Embryonic facial prominence (tissue), 1 donor: ENCODE measurements around the gene CAMK1D.

Experiments used
- DNase-seq: peaks from one replicate; pipeline ENCODE4 v3.0.0-alpha.2; 2016; ENCODE audit errors: extremely low spot score

The CAMK1D gene

DNA sequence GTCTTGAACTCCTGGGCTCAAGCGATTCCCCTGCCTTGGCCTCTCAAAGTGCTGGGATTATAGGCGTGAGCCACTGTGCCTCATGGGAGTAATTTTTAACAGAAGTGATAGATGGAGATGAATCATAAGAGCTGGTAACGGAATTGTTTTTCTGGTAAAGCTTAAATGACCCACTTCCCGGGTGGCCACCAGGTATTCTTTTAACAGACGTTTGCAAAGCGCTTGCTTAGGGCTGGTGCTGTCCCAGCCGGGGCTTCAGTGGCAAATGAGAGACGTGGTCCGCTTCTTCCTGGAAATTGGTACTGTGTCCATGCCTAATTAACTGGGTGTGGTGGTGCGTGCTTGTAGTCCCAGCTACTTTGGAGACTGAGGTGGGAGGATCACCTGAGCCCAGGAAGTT is 23.5 kb downstream of the CAMK1D start:
- no peak for DNase-seq

DNA sequence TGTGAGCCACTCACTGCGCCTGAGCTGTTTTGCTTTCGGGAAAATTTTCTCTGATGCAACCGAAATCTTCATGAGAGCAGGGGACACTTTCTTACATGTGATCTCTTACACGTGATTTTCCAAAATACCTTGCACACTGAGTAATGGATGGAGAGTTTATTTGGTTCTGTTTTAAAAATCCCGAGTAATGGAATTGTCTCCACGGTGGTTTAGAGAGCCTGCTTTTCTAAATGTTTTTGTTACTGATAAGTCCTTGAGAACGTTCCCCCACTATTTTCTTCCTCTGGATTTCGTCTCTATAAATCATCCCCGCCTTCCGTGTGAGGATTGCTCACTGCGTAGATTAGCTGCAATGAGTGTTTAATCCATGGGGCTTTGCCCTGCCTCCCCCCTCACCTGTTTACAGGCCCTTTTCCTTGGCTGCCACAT is 25.7 kb downstream of the CAMK1D start:
- no peak for DNase-seq

DNA sequence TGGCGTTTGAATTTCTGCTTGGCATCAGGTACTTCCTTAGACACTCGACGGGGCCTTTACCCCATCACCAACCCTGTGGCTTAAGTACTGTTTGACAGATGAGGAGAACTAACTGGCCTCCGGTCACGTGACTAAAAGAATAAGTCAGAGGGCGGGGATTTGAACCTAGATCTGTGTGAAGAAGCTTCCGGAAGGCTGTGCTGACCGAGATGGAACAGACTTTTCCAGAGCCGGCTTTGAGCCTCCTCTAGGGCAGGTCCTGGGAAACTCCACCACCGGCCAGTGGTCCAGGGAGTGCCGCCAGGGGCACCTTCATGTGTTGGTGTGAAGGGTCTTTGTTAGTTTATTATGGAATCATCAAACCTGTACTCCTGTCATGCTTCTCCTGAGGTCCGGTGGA is 26.9 kb downstream of the CAMK1D start:
- DNase-seq, result no peak

DNA sequence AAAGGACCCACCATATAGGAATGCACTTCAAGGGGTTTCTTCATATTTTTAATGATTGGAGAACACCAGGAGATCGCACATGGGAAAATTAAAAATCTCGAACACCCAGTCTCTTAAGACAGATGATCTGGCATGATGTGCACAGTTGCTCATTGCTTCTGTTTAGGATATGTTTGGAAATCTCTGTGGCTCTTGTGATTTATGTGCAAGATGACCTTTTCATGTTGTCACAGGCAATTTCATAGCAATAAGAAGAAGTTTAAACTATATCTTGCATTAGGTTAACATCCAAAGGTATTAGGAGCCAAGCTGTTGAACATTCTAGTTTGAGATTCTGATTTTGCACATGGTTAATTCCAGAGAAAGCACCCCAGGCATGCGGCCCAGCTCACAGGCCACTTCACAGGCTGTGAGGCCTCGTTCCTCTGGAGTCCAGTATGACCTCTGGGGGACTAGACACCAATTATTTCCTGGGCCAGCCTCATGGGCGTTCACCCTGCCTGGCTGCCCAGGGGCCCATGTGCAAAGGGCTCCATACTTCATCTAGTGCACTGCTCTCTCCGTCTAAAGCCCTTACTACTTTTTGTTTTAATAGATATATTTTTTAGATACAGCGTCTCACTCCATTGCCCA is 28.4 kb downstream of the CAMK1D start:
- no peak for DNase-seq

DNA sequence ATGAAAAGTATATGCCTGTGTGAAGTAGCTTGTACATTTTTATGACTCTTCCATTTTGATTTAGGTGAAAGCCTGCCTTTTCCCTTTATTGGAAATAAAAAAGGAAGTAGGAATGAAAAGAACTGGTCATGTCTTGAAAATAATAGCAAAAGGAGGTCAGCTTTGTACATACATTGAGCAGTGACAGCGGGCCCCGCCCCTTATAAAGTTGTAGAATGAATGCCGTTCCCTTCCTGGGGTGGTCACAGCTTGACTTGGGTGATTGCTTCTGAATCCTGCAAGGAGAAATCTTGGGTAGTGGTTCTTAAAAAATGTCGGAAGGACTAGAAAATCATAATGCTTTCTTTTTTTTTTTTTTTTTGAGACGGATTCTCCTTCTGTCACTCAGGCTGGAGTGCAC is 31.7 kb downstream of the CAMK1D start:
- DNase-seq, result no peak

DNA sequence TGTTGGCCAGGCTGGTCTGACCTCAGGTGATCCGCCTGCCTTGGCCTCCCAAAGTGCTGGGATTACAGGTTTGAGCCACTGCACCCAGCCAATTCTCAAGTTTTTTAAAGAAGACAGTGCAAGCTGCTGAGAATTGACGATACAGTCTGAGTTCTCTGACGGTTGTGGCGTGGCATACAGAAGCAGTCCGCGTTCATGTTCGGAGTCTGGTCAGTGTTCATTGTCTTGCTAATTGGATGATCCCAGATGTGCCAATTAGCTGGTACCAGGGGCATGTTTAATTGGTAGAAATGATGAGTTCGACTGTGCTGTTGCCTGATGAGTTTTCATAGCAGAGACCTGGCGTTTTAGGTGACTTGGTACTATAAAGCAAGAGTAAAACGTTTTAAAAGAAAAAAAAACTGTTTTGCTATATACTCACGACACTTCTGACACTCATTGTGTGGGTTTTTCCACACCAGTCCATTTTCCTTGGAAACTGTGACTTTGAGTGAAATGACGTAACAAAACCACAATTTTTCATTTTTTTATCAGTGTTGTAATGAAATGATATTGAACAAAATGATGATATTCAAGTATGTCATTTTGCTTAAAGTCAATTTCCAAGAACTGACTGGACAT is 32.3 kb downstream of the CAMK1D start:
- DNase-seq, result no peak

DNA sequence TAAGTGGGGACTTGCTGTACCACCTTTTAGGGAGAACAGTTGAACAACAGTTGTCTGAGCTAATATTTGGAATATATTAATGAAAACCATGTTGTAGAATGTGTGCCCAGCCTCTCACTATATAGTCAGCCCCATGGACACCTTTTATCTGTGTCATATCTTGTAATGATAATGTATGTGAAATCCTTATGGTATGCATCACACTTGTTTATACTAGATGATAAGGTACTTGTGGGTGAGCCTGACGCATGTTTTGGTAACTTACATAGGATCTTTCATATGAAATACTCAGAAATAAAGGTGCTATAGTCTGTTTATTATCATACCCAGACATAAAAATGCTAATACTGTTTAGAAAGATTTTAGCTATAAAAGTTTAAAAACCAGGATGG is 32.8 kb downstream of the CAMK1D start:
- DNase-seq, result no peak

DNA sequence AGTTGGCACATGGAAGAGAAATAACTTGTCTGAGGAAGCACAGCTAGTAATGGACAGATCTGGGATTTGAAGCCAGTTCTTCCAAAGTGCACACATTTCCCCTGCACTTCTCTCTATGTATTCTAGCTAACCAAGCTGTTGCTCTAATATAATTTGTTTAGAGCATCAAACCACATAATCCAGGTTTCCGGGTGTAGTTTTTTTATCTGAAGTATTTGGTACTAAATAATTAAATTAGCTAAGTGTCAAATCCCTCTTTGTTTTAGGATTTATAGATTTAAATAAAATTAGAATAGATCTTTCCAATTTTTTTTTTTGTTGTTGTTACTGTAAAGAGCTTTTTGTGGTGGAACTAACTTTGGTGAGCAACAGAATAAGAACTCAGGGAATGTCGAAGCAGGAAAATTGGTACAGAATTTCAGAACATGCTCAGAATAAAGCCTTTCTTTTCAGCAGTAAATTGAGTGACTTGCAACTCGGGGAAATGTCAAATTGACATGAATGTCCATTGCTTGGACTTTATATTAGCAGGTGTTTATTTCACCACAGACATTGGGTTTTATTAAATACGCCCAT is 33.7 kb downstream of the CAMK1D start:
- DNase-seq, result no peak

DNA sequence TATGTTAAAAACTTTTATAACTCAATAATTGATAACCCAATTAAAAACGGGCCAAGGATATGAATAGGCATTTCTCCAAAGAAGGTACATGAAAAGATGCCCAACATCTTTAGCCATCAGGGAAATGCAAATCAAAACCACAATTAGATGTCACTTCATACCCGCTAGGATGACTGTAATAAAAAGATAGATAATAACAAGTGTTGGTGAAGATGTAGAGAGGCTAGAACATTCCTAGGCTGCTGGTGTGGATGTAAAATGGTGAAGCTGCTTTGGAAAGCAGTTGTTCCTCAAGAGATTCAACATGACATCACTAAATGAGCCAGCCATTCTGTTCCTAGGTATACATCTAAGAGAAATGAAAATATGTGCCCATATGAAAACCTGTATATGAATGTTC is 35.6 kb downstream of the CAMK1D start:
- no peak for DNase-seq

DNA sequence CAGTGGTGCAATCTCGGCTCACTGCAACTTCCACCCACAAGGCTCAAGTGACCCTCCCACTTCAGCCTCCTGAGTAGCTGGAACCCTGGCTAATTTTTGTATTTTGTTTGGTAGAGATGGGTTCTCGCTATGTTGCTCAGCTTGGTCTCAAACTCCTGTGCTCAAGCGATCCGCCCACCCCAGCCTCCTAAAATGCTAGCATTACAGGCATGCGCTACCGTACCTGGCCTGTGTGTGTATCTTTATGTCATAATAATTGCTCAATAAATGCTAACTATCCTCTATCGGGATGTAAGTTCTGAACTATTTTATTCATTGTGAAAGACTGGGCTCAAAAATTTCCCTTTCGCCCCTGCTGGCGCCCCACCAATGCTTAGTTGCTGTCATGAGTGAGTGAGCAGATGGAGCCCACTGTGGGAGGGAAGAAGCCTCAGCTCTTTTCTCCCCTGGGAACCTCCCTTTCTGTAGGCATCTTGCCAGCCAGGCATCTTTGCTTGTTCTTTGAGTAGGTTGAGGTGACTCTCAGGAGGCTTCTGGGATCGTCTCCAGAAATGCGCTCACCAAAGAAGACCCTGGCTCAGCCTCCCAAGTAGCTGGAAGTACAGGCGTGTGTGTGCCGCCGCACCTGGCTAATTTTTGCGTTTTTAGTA is 38.3 kb downstream of the CAMK1D start:
- DNase-seq, result no peak

DNA sequence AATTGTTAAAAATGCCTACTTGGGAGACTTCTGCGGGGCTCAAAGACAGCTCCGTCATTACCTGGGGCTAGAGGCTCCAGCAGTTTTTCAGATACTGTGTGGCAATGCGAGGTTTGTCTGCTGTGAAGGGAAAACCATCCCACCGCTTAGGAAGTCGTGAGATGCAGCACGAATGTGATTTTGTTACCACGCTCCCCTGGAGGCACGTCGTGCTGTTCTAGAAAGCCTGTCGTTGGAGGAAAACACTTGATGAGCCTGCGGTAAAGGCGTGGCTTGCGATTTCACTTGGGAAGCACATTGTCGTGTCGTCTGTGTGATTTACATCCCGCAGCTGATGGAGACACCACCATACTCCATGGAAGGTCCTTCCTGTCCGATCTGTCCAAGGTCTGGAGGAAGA is 39.3 kb downstream of the CAMK1D start:
- DNase-seq, result no peak

DNA sequence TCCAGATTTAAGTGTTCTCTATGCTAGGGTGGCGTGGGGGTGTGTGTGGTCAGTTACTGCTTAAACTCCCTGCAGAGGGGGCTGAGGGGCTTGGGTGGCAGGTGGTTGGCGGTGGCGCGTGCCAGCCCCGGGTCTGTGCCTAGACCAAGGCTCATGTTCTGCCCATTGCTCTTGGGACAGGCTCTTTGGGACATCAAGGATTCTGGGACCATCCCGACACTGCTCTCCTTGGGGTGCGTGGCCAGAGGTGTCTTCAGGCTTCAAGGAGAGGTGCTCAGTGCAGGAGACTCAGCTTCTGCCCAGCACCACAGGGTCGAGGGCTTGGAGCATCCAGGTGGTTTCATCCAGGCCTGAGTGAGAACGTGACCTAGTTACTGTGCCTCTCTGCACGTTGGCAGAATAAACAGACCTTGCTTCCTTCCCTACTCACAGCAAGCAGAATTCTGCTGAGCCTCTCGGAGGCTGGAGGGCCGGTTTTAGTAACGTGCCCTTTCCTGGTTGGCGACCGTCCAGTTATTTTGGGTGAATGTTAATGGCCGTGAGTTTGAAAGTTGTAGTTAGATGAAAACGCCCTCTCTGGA is 39.9 kb downstream of the CAMK1D start:
- no peak for DNase-seq

DNA sequence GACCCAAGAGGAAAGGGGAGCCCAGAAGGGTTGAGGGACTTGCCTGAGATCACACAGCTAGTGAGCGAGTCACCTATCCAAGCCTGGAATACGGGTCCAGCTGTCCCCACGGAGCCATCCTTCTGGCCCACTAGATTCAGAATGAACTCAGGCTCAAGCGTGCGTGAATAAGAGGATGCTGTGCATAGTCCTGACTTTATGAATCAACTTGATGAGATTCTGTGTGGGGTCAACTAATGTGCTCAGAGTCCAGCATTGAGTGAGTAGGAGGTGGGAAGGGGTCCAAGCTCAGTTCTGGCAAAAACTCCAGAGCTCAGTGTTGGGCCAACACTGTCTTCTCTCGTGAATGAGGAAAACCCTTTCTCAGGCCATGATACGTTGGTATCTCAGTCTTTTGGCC is 41.4 kb downstream of the CAMK1D start:
- no peak for DNase-seq

DNA sequence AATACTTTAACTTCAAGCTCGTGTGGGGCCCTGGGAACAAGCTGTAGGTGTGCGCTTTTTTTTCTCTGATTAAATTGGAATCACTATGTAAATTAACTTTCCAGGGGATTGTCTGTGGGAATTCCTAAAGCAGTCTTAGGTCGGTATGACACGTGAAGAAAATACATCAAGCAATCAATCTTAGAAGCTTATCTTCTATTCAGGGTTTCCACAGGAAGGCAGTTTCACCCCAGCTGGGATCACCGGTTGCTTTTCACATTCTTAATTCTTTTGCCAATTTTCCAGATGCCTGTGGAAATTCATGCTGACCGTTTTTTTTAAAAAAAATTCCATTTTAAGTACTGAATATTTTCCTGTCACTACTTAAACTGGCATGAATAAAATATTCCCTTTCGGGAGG is 41.9 kb downstream of the CAMK1D start:
- DNase-seq, result no peak

DNA sequence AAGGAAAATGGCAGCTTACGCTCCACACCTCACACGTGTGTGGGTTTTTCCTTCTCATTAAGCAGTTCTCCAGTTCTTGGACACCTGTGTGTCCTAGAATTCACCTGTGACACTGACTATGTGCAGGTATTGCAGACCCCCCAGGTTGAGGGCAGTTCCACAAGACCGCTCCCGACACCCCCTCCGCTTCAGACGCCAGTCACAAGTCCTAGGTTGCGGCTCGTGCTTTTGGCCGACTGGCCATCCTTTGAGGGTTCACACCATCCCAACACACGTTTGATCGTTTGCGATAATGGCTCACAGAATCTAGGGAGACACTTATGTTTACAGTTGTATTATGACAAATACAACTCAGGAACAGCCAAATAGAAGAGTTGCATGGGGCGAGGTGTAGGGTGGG is 44.5 kb downstream of the CAMK1D start:
- no peak for DNase-seq

DNA sequence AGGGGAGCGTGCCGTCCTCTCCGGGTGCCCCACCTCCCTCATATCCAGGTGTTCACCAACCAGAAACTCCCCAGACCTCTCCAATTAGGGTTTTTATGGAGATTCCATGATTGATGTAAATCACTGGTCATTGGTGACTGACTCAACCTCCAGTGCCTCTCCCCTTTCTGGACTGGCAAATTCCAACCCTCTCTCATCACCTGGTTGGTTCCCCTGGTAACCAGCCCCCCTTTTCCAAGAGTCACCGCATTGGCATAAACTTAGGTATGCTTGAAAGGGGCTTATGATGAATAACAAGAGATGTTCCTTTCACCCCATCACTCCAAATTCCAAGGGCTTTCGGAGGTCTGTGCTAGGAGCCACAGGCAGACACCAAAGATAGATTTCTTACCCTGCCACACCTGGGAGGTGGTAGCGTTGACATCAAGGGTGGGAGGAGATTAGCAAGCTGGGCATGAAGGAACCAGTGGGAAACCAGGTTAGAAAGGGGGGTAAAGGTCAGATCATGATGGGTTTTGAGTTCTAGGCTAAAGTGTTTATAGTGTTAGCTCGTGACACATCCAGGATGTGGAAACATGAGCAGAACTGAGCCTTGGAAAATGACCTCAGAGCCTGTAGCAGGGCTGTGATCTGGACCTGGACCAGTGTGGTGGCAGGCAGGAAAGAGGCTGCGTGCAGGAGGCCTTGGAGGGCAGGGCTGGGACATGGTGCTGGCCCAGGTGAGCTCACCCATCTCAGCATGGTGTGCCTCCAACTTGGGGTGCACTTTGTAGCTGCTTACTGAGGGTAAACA is 45.1 kb downstream of the CAMK1D start:
- no peak for DNase-seq

DNA sequence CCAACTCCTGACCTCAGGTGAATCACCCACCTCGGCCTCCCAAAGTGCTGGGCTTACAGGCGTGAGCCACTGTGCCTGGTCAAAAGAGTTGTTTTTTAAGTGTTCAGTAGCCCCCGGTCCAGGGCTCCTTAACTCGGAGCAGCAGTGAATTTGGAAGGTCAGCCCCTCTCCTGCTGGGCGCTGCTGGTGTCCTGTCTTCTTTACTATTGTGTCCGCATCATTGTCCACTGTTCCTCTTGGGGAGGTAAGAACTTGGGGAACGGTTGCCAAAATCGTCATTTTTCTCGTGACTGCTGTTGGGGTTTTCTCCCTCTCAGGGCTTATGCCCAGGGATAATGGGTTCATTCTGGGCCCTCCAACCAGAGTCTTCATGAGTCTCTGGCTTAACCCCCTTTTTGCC is 46.7 kb downstream of the CAMK1D start:
- no peak for DNase-seq

DNA sequence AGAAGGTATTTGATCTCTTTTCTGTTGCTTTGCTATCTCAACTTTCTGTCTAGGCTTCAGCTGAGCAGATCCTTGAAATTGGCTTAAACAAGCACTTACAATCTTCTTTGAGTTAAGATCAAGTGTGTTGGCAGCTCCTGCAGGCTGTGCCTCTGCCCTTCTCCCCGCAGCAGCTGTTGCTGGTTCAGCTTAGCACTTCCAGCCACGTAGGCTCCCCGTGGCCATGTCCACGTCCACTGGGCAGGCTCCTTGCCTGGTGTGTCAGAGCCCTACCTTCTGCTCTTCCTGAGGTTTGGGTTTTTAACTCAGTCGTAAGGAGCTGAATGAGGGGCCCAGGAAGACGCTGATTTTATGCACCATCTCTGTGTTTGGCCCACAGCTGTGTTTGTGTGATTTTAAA is 47.2 kb downstream of the CAMK1D start:
- DNase-seq, result no peak

DNA sequence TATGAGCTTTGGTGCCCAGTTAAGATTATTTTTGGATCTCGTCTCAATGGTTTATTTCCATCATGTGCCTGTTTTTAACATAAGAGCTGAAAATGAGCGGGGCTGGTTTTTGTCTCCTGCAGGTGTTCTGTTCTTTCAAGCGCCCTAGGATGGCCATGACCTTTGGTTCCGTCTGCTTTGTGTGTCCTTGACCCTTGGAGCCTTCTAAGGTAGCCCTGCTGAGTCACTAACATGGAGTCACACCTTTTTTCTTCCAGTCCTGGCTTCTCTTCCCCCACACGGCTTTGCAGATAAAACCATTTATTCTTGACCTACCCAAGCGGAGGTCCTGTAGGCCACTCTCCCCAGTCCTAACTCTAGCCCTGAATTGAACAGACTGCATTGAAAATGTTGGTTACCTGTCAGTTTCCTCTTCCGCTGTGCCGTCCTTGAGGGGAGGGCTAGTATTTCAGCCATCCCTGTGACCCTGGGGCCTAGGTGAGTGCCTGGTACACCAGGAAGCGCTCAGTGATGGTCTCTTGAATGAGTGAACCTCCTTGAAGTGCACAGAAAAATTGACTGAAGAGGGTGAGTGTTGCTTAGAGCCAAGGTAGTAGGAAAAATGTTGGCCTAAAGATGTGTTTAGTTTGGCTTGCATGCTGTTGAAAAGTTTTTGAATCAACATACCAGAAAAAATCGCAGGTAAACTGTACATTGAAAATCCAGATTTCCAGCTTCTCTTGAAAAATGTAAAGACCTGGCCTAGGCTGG is 48.0 kb downstream of the CAMK1D start:
- DNase-seq, result no peak

DNA sequence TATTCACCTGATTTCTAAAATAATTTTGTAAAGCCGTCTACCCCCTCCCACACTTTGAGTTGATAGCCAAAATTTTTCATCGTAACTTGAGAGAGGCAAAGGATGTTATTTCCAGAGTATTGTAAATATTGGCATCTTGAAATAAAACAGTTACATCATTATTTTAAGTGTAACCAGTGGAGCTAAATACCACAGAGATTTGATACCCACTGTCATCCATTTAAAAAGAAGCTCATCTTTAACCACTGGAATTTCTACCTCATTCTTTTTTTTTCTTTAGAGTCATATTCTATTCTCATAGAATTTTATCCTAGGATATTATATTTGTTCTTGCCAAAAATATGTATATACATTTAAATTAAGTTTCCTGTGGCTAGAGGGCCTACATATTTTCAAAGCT is 48.6 kb downstream of the CAMK1D start:
- no peak for DNase-seq

DNA sequence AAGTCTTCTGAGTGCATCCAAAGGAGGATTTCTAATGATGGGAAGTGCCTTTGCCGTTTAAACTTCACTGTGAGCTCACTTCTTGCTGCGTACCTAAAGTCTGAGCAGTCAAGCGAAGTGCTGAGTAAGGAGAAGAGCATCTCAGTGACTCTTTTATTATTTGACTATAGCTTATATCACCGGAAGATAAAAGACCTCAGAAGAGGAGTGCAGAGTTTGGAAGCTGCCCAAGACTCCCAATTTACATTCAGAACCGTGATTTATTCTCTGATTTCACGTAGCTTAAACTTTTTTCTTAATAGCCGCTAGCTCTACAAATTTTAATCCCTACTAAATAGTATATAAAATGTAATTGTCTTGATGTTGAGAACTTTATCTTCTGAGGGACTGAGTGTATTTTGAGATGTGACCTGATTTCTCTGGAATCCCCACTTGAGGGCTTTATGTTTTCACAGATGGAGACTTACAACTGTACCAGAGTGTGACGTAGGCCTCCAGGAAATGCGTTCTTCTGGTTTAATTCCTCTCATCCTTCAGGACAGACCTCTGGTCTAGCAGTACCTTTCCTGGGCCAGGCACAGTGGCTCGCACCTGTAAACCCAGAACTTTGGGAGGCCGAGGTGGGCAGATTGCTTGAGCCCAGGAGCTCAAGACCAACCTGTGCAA is 51.1 kb downstream of the CAMK1D start:
- no peak for DNase-seq
